ENCODE measurements around the gene SLC24A4. TPM values are rescaled to one million over a fixed set of nuclear protein-coding genes. Genes with fewer than 3 reads are reported as not detected.

Gene SLC24A4
- total RNA-seq, 1 donor from 2014 or later = not detected

DNA sequence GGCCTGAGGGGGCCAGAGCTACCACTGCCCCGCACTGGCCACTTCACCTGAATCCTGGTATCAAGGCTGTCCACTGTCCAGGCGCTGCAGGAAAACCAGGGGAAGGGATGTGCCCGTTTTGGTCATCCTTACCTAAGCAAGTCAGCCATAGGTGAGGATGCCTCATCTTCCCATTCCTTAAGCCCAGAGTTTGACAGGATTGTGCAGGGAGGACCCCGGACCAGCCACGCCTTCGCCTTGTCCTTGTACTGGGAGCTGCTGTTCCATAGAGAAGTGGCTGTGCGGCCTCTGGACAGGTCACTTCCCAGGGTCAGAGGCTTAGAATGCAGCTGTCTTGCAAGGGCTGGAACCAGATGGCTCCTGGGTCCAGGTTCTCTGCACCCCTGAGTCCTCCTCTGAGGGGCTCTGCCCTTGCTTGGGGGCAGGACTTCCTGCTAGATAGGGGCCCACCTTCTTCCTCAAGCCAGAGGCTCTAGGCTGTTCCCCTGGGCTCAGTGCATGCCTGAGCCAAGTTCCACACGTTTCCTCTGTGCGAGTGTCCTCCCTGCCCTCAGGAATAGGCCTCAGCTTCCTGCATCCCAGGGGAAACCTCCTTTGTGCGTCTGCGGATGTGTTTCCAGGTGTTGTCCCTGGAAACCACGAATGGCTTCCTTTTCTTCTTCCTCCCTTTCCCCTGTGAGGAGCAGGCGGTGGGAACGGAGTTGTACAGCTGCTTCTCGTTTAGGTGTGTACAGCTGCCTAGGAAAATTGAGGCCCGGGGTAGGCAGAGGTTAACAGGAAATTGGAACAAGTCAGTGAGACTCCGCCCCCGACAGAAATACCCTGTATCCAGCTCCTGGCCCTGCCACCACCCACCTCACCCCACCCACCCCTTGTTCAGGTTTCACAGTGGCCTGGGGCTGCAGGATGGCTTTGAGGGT lies 136.3 kb downstream of the SLC24A4 start:
- intact Hi-C loops (cut with DNase I) = loop anchor here (5.0 kb wide), 1 partner anchor 132 kb away; no protein-coding TSS in a partner anchor
- TF ChIP-seq, protein P1, sequence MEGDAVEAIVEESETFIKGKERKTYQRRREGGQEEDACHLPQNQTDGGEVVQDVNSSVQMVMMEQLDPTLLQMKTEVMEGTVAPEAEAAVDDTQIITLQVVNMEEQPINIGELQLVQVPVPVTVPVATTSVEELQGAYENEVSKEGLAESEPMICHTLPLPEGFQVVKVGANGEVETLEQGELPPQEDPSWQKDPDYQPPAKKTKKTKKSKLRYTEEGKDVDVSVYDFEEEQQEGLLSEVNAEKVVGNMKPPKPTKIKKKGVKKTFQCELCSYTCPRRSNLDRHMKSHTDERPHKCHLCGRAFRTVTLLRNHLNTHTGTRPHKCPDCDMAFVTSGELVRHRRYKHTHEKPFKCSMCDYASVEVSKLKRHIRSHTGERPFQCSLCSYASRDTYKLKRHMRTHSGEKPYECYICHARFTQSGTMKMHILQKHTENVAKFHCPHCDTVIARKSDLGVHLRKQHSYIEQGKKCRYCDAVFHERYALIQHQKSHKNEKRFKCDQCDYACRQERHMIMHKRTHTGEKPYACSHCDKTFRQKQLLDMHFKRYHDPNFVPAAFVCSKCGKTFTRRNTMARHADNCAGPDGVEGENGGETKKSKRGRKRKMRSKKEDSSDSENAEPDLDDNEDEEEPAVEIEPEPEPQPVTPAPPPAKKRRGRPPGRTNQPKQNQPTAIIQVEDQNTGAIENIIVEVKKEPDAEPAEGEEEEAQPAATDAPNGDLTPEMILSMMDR (IDR thresholded peaks at IDR 0.05) = no peak
- Histone ChIP-seq H3K9me3 (no peaks in the 10 kb centered on the region), H3K4me1 (peaks cover 6 to 12% of the 10 kb centered on the region in 2 donors), H3K36me3 (no peaks in the 10 kb centered on the region), H3K27ac (peak overlapping the region; percentile 72 to 73), H3K4me3 (no peak overlapping the region), H3K27me3 (no peaks in the 10 kb centered on the region)
- no peak for DNase-seq (ENCODE audit: low spot score in 2 of 2)

DNA sequence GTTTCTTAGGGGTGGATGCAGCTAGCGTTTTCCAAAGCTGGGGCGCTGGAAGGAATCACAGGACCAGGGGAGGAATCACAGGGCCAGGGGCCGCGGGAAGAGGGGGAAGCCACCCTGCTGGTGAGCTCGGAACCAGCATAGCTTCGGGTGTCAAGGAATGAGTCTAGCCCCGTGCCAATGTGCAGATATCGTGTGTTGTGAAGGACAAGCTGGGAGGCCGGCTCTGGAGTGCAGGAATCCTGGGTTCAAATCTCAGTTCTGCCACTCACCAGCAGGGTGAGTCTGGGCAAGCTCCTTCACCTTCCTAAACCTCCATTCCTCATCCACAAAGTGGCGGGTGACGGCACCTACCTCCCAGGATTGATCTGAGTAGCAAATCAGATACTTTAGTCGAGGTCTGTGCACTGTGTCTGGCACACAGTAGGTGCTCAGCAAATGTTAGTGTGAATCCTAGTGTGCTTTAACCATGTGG lies 137.0 kb downstream of the SLC24A4 start:
- no peaks in the 10 kb centered on the region for H3K9me3 ChIP-seq
- peaks cover 6 to 12% of the 10 kb centered on the region in 2 donors for H3K4me1 ChIP-seq
- peak overlapping the region; percentile 72 to 73 for H3K27ac ChIP-seq
- H3K4me3 ChIP-seq = no peak overlapping the region
- no peaks in the 10 kb centered on the region for H3K36me3 ChIP-seq
- no peak for DNase-seq (ENCODE audit: low spot score in 2 of 2)
- intact Hi-C loops (cut with DNase I) = loop anchor here (2.0 to 5.0 kb wide), 3 partner anchors 133 to 221 kb away; no protein-coding TSS in a partner anchor
- no peaks in the 10 kb centered on the region for H3K27me3 ChIP-seq
- TF ChIP-seq, protein P1 (IDR thresholded peaks at IDR 0.05) = peak in 1 of 3 experiments; percentile 20

GRCh38 chr14:92460541-92460915 lies 137.6 kb downstream of the SLC24A4 start:
- Histone ChIP-seq H3K4me3 (peak overlapping the region in 1 of 2 donors; percentile 18), H3K27ac (peak overlapping the region; percentile 72 to 73), H3K27me3 (no peaks in the 10 kb centered on the region), H3K9me3 (no peaks in the 10 kb centered on the region), H3K4me1 (peaks cover 6 to 12% of the 10 kb centered on the region in 2 donors), H3K36me3 (no peaks in the 10 kb centered on the region)
- DNase-seq (ENCODE audit: low spot score in 2 of 2) = peak in 1 of 2 donors; percentile 61
- TF ChIP-seq, protein P1 (IDR thresholded peaks at IDR 0.05) = no peak
- intact Hi-C loops (cut with DNase I) = loop anchor here (2.0 kb wide), 2 partner anchors 142 to 220 kb away; no protein-coding TSS in a partner anchor

DNA sequence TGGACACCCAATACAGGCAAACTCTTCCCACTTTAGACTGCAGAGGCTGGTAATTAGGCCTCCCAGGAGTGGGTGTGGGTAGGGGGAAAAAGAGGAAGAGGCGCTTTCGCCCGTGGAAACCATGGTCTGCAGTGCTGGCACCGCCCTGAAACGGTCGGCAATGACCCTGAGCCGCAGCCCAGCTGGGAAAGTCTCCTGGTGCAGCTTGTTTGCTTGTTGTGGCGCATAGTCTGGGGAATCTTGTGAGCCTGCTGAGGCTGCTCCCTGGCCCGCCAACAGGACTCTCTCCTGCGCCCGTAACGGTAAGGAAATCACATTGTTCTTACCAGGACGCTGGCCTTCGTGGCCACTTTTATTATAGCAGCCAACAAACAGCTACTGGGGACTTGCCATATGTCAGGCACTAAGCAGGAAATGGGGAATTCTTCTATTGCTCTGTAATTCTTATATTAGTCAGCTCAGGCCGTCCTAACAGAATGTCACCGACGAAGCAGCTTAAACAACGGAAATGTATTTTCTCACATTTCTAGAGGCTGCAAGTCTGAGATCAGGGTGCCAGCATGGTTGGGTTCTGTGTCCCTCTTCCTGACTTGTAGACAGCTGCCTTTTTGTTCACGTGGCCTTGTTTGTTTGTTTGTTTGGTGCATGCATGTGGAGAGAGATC lies 138.1 kb downstream of the SLC24A4 start:
- H3K36me3 ChIP-seq = no peaks in the 10 kb centered on the region
- intact Hi-C loops (cut with DNase I) = loop anchor here (2.0 kb wide), 2 partner anchors 142 to 220 kb away; no protein-coding TSS in a partner anchor
- peak overlapping the region; percentile 72 to 73 for H3K27ac ChIP-seq
- H3K4me3 ChIP-seq = peak overlapping the region in 1 of 2 donors; percentile 18
- DNase-seq (ENCODE audit: low spot score in 2 of 2) = peak in 1 of 2 donors; percentile 78
- no peaks in the 10 kb centered on the region for H3K27me3 ChIP-seq
- TF ChIP-seq, protein P1 (IDR thresholded peaks at IDR 0.05) = peak in 1 of 3 experiments; percentile 33
- no peaks in the 10 kb centered on the region for H3K9me3 ChIP-seq
- peaks cover 6 to 12% of the 10 kb centered on the region in 2 donors for H3K4me1 ChIP-seq

GRCh38 chr14:92461891-92462290 lies 138.9 kb downstream of the SLC24A4 start:
- Histone ChIP-seq H3K27me3 (no peaks in the 10 kb centered on the region), H3K9me3 (peaks cover 0 to 4% of the 10 kb centered on the region in 2 donors), H3K36me3 (no peaks in the 10 kb centered on the region), H3K4me3 (peak overlapping the region in 1 of 2 donors; percentile 18), H3K4me1 (peaks cover 6 to 12% of the 10 kb centered on the region in 2 donors), H3K27ac (peak overlapping the region; percentile 72 to 73)
- TF ChIP-seq, protein P1 (IDR thresholded peaks at IDR 0.05) = no peak
- intact Hi-C loops (cut with DNase I) = loop anchor here (2.0 kb wide), 2 partner anchors 141 to 219 kb away; no protein-coding TSS in a partner anchor
- peak in 1 of 2 donors; percentile 54 for DNase-seq (ENCODE audit: low spot score in 2 of 2)
